GM18526 (cell line): ENCODE results near the gene CRYBA4.

ENCODE experiments used
- POLR2A ChIP-seq: IDR thresholded peaks from 3 replicates; pipeline ENCODE4 v1.6.1; 2011; ENCODE audit not compliant: insufficient read length; ENCODE audit errors: extremely low read depth

The CRYBA4 gene

GRCh38 chr22:26634189-26634588 is 12.4 kb downstream of the CRYBA4 start:
- no peak for TF ChIP-seq POLR2A

DNA sequence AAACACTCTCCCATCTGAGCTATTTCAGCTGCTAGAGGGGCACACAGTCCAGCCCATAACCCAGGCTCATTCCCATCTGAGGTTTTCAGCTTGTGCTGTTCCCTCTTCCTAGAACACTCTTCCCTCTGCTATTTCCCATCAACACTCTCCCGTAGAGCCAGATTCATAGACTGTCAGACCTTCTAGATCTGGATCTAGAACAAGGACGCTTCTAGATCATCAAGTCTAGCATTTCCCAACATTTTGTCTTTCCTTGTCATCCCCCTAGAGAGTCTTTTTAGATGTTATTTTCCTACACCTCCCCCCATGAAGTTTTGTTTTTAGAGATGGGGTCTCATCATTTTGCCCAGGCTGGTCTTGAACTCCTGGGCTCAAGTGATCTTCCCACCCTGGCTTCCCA is 13.4 kb downstream of the CRYBA4 start:
- TF ChIP-seq POLR2A, result no peak

- TF ChIP-seq POLR2A, result no peak
Observed at GRCh38 chr22:26636296-26636695, 14.5 kb downstream of the CRYBA4 start.

DNA sequence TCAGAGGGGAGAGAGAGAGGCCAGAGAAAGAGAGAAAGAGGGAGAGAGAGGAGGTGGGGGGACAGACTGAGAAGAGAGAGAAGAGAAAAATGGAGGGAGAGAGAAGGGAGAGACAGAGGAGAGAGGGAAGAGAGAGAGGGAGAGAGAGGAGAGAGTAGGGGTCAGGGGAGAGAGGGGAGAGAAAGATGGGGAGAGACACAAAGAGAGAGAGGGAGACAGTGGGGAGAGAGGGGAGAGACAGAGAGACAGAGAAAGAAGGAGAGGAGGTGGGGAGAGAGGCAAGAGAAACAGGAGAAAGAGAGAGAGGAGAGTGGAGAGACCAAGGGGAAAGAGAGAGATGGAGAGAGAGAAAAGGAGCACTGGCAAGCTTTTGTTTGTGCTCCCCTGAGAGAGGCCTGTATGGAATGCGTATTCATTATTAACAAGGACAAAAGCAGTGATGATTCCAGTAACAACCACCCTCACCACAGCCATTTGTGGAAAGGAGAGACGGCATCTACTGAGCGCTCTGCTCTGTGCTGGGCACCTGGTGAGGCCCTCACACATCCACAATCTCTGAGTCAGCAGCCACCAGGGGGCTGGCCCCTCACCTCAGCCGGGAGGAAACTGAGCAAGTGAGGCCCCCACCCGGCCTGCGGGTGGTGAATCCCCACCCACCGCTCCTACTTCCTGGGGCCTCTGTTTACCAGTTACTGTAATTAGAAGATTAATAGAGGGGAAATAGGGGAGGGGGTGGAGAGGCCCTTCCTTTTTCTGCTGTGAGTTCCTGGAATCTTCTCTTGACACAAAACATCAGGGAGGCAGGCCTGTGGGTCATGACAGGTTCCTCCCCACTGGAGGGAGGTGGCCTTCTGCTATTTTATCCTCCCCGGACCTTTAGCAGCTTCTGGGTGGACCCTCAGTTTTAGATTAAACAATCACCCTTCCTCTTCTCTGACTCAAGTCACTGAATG is 21.0 kb downstream of the CRYBA4 start:
- no peak for TF ChIP-seq POLR2A

DNA sequence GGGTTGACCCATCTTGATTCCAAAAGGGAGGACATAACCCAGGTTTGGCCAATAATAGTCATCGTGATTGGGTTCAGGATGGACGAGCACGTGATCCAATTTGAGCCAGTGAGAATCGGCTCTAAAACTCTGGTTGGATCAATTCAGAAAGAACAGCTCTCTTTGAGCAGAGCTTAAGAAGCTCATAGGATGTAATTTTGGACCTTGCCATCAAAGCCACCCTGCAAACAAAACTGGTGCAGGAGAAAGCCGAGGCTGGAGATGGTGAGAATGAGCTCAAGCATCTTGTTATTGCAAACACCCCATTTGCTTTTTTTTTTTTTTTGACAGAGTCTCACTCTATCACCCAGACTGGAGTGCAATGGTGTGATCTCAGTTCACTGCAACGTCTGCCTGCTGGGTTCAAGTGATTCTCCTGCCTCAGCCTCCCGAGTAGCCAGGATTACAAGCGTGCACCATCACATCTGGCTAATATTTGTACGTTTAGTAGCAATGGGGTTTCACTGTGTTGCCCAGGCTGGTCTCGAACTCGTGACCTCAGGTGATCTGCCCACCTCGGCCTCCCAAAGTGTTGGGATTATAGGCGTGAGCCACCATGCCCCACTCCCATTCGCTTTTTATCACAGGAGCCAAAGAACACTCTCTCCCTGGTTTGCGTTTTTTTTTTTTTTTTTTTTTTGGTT is 21.8 kb downstream of the CRYBA4 start:
- TF ChIP-seq POLR2A, result no peak

GRCh38 chr22:26646158-26646557 is 24.4 kb downstream of the CRYBA4 start:
- TF ChIP-seq POLR2A, result no peak

DNA sequence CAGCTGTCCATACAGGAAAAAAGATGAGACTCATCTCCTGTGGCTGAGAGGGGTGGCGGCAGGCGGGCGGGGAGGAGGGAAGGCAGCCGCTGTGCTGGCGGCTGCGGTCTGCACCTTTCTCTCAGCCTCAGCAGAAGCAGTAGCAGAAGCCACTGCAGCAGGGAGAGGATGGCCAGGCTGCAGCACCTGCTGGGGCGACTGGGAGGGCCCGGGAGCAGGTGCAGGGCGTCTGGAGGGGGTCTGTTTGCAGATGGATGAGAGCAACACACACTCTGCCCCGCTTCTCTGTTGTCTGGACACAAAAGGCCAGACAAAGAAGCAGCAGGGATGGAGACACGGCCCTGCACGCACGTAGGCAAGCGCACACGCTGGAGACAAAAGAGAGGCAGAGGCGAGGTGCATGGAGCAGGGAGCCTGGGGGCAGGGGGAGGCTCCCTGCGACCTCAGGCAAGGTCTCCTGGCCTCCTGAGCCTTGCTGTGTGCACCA is 26.3 kb downstream of the CRYBA4 start:
- TF ChIP-seq POLR2A, result no peak

DNA sequence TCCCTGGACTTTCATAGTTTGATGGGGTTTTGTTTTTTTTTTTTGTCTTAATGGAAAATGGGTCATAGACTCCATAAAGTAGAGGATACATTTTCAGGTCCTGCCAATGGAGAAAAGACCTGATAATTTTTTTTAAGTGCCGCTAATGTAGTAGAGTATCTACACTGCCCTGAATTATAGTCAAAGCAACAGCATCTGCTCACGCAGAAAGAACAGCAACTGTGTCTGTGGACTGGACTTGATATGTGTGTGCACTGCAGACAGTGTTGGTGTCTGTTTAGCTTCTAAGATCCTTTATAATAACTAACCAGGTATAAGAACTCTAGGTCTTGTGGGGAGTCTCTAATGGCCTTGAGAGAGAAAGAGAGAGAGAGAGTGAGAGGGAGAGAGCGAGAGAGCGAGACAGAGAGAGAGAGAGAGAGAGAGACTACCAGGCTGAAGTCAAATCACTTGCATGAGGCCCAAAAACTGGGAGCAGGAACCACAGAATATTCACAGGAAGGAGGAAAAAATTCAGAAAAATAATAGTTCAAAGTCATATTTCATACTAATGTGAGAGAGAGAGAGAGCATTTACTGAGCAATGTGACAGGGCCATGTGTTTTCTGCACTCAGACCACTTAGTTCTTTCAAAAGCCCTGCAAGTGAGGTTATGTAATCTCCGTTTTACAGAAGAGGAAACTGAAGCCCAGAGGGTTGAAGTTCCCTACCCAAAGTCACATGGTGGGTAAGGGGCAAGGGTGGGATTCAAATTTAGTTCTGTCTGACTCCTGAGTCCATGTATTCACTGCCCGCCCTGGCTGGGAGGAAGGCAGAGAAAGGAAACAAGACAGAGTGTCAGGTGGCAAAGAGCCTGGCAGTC is 27.0 kb downstream of the CRYBA4 start:
- TF ChIP-seq POLR2A, result no peak

- TF ChIP-seq POLR2A, result no peak
Observed at GRCh38 chr22:26650722-26651421, 29.1 kb downstream of the CRYBA4 start.

GRCh38 chr22:26651815-26652214 is 30.1 kb downstream of the CRYBA4 start:
- TF ChIP-seq POLR2A, result no peak

DNA sequence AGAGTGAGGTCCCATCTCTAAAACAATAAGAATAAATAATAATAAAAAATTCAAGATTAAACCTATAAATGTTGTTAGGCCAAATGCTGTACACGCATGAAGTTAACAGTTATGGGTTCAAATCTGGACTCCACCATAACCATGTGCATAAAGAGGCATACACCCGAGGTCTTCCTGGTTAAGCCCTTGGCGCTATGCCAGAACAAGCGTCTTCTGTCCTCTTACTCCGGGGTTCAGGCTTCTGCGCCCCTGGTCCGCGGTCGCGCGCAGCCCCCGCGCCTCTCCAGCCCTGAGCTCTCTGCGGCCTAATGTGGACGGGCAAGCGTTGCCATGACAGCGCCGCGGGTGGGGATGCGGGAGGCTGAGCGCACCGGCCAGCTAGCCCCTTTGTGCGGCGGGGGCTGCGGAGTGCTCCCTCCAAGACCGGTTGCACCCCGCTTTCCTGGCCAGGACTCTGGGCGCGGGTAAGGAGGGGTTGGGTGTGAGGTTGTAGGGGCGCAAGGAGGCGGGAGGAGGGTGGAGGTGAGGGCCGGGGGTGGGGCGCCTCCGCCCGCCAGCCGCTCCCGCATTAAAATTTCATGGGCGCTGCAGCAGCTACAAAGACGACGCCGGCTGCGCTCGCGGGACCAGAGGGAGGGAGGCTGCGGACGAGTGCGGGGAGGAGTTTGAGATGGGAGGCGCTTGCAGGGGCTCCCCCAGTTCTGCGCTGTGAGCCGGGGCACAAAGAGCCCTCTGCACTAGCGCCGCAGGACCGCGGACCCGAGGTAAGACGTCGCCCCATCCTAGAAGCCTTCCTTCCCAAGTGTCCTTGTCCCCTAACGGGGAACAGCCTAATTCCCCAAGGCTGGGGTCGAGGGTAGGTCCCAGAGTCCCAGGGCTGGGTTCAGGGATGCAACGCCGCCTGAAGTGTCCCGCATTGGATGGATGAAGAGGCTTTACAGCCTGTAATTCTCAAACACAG is 35.4 kb downstream of the CRYBA4 start, which contains the start of gene MIAT:
Gene MIAT (plus strand): TSS at position 698 of the 961 bp plus-strand sequence.
- no peak for TF ChIP-seq POLR2A

GRCh38 chr22:26658161-26658560 is 36.4 kb downstream of the CRYBA4 start:
- TF ChIP-seq POLR2A, result no peak
